MM.1S (cell line): ENCODE measurements around the gene PNMA3.
"Not testable (repeated sequence)": the region's sequence is repeated elsewhere in the genome, so short reads cannot be mapped to it uniquely, and the experiment has no call there.

ENCODE experiments used
- DNase-seq: peaks from one replicate; pipeline ENCODE4 v3.0.0-alpha.2; 2015
- H2AFZ ChIP-seq: fragments of 300-600 bp; sonication (generic); 2 replicates; pipeline ENCODE4 v1.6.0; 2016; ENCODE audit warnings: antibody characterized with exemption, low read length
- H3F3A ChIP-seq: fragments of 300-600 bp; sonication (generic); 2 replicates; pipeline ENCODE4 v1.6.1; 2016; ENCODE audit warnings: mild to moderate bottlenecking, antibody characterized with exemption, low read length, moderate library complexity, mixed read lengths; ENCODE audit not compliant: insufficient read depth
- H3K27ac ChIP-seq: fragments of 300-600 bp; sonication (generic); 2 replicates; pipeline ENCODE4 v1.5.1; 2016; ENCODE audit warnings: mild to moderate bottlenecking, low read length
- H3K27me3 ChIP-seq: fragments of 300-600 bp; sonication (generic); replicated peaks from 2 replicates; pipeline ENCODE4 v1.6.0; 2016; ENCODE audit warnings: low read length; ENCODE audit not compliant: insufficient read depth
- H3K36me3 ChIP-seq: fragments of 300-600 bp; sonication (generic); replicated peaks from 2 replicates; pipeline ENCODE4 v1.6.1; 2016; ENCODE audit warnings: mild to moderate bottlenecking, low read length, mixed read lengths; ENCODE audit not compliant: insufficient read depth
- H3K4me1 ChIP-seq: fragments of 300-600 bp; sonication (generic); 2 replicates; pipeline ENCODE4 v1.6.1; 2016; ENCODE audit warnings: low read length, mixed read lengths
- H3K4me2 ChIP-seq: fragments of 300-600 bp; sonication (generic); 2 replicates; pipeline ENCODE4 v1.6.0; 2016; ENCODE audit warnings: low read depth, low read length
- H3K4me3 ChIP-seq: fragments of 300-600 bp; sonication (generic); 2 replicates; pipeline ENCODE4 v1.5.1; 2016; ENCODE audit warnings: low read length, mixed read lengths
- H3K79me2 ChIP-seq: fragments of 300-600 bp; sonication (generic); 2 replicates; pipeline ENCODE4 v1.6.1; 2016; ENCODE audit warnings: mixed run types, low read length, mixed read lengths
- H3K9ac ChIP-seq: fragments of 300-600 bp; sonication (generic); 2 replicates; pipeline ENCODE4 v1.6.1; 2016; ENCODE audit warnings: low read length, mixed read lengths
- H3K9me2 ChIP-seq: fragments of 300-600 bp; sonication (generic); replicated peaks from 2 replicates; pipeline ENCODE4 v1.6.1; 2016; ENCODE audit warnings: mild to moderate bottlenecking, low read length, mixed read lengths; ENCODE audit not compliant: insufficient read depth
- H3K9me3 ChIP-seq: fragments of 300-600 bp; sonication (generic); replicated peaks from 2 replicates; pipeline ENCODE4 v1.6.1; 2016; ENCODE audit warnings: mild to moderate bottlenecking, low read length, mixed read lengths; ENCODE audit not compliant: insufficient read depth
- H4K20me1 ChIP-seq: fragments of 300-600 bp; sonication (generic); 2 replicates; pipeline ENCODE4 v1.6.1; 2016; ENCODE audit warnings: mild to moderate bottlenecking, low read length, moderate library complexity, mixed read lengths; ENCODE audit not compliant: insufficient read depth
- EZH2 ChIP-seq: fragments of 300-600 bp; sonication (generic); optimal IDR thresholded peaks from 2 replicates; pipeline ENCODE3; 2017; ENCODE audit warnings: low read depth, mild to moderate bottlenecking, antibody characterized with exemption, low read length, mixed read lengths
- EZH2phosphoT487 ChIP-seq: fragments of 300-600 bp; sonication (generic); IDR thresholded peaks from 2 replicates; pipeline ENCODE4 v1.6.1; 2018; ENCODE audit warnings: antibody characterized with exemption, low read length
- TF ChIP-seq, protein P1 (sequence below): fragments of 300-600 bp; sonication (generic); IDR thresholded peaks from 2 replicates; pipeline ENCODE4 v1.5.1; 2016; ENCODE audit warnings: antibody characterized with exemption, low read length, mixed read lengths

The PNMA3 gene

DNA sequence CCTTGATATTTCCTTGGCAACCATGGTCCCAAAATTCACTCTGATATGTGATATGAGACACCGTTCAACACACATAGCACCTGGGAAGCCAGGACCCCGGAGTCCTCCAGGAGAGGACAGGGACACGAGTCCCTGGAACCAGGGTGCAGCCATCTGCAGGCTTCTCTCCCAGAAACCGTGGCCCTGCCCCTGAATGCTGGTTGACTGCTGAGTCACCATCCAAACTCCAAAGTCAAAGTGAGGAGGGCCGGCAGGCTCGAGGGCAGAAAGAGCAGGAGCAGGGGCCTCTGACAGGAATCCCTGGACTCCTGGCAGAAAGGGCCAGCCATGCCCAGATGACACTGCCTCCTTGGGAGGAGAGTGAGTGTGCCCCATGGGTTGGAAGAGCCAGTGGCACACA is 9.1 kb downstream of the PNMA3 start:
- Histone ChIP-seq H2AFZ (no peak overlapping the region), H3K27ac (no peak overlapping the region), H3F3A (no peaks in the 10 kb centered on the region), H4K20me1 (no peaks in the 10 kb centered on the region), H3K4me1 (no peaks in the 10 kb centered on the region), H3K79me2 (no peaks in the 10 kb centered on the region), H3K4me2 (no peak overlapping the region), H3K9me2 (no peaks in the 10 kb centered on the region), H3K27me3 (no peaks in the 10 kb centered on the region), H3K36me3 (no peaks in the 10 kb centered on the region), H3K4me3 (no peak overlapping the region), H3K9ac (no peak overlapping the region), H3K9me3 (no peaks in the 10 kb centered on the region)
- TF ChIP-seq EZH2phosphoT487 (no peak), EZH2 (no peak)
- TF ChIP-seq, protein P1, sequence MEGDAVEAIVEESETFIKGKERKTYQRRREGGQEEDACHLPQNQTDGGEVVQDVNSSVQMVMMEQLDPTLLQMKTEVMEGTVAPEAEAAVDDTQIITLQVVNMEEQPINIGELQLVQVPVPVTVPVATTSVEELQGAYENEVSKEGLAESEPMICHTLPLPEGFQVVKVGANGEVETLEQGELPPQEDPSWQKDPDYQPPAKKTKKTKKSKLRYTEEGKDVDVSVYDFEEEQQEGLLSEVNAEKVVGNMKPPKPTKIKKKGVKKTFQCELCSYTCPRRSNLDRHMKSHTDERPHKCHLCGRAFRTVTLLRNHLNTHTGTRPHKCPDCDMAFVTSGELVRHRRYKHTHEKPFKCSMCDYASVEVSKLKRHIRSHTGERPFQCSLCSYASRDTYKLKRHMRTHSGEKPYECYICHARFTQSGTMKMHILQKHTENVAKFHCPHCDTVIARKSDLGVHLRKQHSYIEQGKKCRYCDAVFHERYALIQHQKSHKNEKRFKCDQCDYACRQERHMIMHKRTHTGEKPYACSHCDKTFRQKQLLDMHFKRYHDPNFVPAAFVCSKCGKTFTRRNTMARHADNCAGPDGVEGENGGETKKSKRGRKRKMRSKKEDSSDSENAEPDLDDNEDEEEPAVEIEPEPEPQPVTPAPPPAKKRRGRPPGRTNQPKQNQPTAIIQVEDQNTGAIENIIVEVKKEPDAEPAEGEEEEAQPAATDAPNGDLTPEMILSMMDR, result no peak
- DNase-seq, result no peak

DNA sequence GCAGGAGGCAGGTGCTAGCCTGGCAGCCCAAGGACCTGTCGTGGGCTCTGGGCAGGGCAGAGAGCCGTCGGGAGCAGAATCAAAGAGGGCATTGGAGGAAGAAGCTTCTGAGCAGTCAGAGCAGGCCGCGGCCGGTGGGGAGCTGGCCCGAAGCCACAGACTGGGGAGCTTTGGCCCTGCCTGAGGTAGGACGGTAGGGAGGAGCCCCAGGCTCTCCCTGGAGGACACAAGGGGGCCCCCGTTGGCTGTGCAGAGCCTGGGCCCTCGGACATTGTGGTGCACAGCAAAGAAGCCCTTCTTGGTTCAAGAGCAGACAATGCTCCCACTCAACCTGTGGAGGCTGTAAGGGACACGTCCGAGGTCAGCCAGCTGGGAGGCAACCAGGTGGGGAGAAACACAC is 10.1 kb downstream of the PNMA3 start:
- not testable (repeated sequence) for H3K9me3 ChIP-seq, H3K79me2 ChIP-seq, H4K20me1 ChIP-seq, H3K4me3 ChIP-seq, H3F3A ChIP-seq, H3K9me2 ChIP-seq, H3K4me1 ChIP-seq, H3K4me2 ChIP-seq, H3K9ac ChIP-seq, H2AFZ ChIP-seq, H3K36me3 ChIP-seq, H3K27me3 ChIP-seq, DNase-seq, H3K27ac ChIP-seq

DNA sequence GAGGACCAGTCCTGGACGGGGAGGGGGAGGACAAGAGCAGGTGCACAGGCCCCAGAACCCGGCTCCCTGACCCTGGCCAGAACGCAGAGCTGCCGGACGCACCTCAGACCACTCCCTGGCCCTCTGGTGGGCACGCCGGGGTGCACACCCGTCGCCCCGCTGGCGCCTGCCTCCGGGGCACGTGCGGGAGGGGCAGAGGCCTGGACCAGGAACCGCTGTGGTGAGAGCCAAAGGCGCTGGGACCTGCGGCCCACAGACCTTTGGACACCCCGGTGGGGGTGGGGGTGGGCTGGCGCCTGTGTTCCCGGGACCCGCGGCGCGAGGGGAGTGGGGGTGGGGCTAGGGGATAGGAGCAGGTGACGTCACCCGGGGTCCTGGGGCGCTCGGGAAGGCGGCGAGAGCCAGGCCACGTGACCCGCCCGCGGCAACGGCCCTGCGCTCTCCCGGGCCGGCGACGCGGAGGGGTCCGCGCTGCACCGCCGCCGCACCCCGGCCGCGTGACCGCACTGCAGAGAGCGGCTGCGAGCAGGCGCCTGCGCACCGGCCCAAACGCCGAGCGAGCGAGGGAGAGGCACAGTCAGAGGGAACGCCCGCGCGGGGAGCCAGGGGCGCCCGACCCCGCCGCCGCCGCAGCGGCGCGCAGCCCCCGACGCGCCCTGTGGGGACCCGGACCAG is 15.8 kb downstream of the PNMA3 start, which contains the start of gene PNMA6A:
TSS of gene PNMA6A (plus strand) at position 546 of the 675 bp plus-strand sequence. CDS start 609 bp downstream, outside the sequence.
- DNase-seq, H3K4me1 ChIP-seq, H3K9me2 ChIP-seq, H3F3A ChIP-seq, H3K9ac ChIP-seq, H3K27me3 ChIP-seq, H4K20me1 ChIP-seq, H2AFZ ChIP-seq, H3K9me3 ChIP-seq, H3K4me3 ChIP-seq, H3K36me3 ChIP-seq, H3K4me2 ChIP-seq, H3K79me2 ChIP-seq, H3K27ac ChIP-seq: not testable (repeated sequence)

DNA sequence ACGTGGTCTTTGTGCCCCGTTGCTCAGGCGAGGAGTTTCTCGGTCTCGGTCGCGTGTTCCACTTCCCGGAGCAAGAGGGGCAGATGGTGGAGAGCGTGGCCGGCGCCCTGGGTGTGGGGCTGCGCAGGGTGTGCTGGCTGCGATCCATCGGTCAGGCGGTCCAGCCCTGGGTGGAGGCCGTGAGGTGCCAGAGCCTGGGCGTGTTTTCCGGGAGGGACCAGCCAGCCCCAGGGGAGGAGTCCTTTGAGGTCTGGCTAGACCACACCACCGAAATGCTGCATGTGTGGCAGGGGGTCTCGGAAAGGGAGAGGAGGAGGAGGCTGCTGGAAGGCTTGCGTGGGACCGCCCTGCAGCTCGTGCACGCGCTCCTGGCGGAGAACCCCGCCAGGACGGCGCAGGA is 17.1 kb downstream of the PNMA3 start:
- not testable (repeated sequence) for H3K9me2 ChIP-seq, H3K4me2 ChIP-seq, H3K27me3 ChIP-seq, H3K4me1 ChIP-seq, DNase-seq, H4K20me1 ChIP-seq, H2AFZ ChIP-seq, H3K79me2 ChIP-seq, H3K9me3 ChIP-seq, H3F3A ChIP-seq, H3K9ac ChIP-seq, H3K27ac ChIP-seq, H3K36me3 ChIP-seq, H3K4me3 ChIP-seq
